GF-D8 (cell line): ENCODE results near the gene SKA2.
"Not testable (repeated sequence)": the region's sequence is repeated elsewhere in the genome, so short reads cannot be mapped to it uniquely, and the experiment has no call there.

Experiments
- DNase-seq: peaks from one replicate; lab custom pipeline; 2025; lab: John Stamatoyannopoulos, UW

Gene SKA2, protein sequence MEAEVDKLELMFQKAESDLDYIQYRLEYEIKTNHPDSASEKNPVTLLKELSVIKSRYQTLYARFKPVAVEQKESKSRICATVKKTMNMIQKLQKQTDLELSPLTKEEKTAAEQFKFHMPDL

DNA sequence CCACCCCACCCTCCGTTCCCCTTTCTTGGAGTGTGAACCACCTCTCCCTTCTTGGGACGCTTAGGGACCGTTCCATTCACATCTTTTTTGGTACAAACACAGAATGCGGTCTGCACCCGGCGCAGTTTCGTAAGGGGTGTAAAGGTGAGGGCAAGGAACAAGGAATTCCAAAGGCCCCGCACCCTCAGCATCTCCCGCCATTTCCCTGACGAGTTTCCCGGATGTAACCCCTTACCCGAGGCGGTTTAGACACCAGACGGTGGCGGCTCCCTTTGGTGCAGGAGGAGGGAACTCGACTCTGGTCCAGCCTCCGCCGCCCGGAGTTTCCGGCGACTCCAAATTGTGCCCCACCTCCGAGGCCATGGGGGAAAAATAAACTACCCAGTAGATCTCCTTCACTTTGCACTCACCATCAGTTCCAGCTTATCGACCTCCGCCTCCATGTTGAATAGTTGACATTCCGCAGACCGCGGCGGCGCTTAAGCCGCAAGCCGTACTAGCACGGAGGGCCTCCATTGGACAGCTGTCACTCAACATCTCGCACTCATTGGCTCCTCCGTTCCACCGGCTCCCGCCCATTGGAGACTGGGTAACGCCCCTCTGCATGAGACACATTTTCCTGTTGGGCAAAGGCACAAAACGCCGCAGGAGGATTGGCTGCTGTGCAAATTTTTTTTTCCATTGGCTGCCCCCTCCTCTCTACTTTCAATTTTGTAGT is at the start of gene SKA2:
SKA2 (minus strand) TSS at position 466 of the 718 bp plus-strand sequence; CDS start at position 443, 23 bp downstream.
- DNase-seq = peak; percentile 82

DNA sequence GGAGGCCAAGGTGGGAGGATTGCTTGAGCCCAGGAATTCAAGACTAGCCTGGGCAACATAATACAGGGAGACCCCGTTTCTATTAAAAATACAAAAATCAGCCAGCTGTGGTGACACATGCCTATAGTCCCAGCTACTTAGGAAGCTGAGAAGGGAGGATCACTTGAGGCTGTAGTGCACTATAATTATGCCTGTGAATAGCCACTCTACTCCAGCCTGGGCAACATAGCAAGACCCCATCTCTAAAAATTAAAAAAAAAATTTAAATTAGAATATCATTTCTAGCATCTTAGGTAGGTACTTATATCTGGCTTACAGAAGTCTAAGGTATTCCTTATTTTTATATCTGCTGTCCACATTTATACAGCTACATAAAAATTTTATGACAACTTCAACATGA is 47.3 kb upstream of the SKA2 start:
- DNase-seq = no peak

DNA sequence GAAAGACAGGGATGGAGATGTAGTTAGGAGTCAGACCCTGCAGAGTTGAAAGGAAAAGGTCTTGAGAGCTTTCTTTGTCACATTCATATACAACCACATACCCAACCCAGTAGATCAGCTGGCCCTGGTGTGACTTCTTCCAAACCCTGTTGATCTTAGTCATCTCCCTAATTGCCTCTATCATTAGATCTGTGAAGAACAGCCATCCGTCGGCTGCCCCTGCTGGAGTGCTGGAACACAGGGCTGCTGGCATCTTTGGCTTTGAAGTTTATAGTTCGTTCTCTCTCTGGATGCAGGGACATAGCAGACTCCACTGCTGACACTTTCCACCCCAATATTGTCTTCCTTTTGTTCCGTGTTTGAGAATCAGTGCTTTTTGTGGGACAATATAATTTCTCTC is 44.4 kb upstream of the SKA2 start:
- DNase-seq = no peak

DNA sequence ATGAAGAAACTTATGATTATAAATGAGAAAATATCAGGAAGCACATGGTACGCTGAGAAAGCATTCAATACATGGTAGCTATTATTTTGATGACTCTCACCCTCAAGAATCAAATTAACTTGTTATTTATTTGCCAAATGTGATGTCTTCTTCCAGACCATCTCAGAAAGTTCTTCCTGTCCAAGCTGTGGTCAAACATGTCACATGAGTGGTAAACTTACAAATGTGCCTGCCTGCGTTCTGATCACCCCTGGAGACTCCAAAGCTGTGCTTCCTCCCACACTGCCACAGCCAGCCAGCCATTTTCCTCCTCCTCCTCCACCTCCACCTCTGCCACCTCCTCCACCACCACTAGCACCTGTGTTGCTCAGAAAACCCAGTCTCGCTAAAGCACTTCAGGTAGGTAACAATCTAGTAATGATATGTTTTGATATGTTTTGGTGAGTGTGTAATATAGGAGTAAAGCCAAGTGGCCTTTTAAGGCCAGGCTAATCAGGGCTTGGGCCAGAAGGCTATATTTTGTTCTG is 38.4 kb upstream of the SKA2 start:
- DNase-seq = no peak

DNA sequence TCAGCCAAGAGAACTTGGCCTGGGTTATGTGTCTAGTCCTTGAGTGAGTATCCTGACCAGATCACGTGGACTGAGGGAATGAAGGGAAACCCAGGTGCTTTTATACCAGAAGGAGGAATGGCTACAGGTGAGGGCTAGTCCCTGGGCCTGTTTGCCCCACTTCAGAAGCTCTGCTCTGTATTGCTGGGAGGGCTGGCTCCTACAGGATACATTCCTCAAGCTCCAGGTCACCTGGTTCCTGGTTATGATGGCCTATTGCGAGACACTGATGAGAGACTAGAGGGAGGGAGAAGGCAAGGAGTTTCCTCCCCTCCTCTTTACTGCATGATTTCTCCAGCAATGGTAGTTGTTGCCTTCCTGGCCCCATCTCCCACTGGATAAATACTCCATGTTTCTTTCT is 35.8 kb upstream of the SKA2 start:
- no peak for DNase-seq

DNA sequence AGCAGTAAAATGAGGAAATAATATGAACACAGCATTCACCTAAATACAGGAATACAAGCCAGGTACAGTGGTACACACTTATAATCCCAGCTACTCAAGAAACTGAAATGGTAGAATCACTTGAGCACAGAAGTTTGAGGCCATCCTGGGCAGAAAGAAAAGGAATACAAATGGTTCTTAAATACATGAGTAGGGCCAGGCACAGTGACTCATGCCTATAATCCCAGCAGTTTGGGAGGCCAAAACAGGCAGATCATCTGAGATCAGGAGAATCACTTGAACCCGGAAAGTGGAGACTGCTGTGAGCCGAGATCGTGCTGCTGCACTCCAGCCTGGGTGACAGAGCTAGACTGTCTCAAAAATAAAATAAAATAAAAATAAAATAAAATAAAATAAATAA is 31.9 kb upstream of the SKA2 start:
- DNase-seq = no peak

DNA sequence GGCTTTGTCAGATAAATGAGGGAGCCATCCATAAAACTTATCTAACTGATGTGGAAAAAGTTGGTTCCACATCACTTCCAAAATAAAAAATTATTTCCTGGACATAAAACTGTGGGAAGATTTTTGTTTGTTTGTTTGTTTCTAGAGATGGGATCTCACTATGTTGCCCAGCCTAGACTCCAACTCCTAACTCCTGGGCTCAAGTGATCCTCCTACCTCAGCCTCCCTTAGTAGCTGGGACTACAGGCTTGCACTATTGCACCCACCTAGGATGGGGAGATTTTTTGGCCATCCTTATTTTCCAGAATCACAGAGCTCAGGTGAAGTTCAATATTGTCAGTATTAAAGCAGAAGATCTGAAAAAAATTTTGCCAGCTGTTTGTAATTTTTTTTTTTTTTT is 31.0 kb upstream of the SKA2 start:
- DNase-seq = no peak

DNA sequence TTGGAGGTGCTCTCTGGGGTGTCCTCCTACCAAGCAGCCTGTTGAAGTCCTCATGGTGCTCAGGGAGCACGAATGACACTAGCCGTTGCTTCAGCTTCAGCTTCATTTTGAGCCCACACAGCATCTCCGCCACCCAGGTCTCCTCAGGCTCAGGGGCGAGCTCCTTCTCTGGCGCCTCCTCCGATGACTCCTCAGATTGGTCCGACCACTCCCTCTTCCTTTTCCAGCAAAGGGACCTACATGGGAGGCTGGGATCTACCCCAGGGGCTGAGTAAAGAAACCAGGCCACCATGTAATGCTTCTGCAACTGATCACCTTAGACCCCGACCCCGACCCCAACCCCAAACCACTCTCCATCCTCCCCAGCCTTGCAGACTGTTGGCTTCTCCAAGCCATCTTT is 26.5 kb upstream of the SKA2 start:
- no peak for DNase-seq

DNA sequence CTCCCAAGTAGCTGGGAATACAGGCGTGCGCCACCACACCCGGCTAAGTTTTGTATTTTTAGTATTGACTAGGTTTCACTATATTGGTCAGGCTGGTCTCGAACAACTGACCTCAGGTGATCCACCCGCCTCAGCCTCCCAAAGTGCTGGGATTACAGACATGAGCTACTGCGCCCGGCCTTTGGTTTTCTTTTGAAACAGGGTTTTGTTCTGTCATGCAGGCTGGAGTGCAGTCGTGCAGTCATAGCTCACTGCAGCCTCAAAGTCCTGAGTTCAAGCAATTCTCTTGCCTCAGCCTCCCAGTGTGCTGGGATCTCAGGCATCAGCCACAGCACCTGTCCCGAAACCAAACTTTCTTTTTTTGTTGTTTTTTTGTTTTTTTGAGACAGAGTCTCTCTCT is 25.6 kb upstream of the SKA2 start:
- no peak for DNase-seq

DNA sequence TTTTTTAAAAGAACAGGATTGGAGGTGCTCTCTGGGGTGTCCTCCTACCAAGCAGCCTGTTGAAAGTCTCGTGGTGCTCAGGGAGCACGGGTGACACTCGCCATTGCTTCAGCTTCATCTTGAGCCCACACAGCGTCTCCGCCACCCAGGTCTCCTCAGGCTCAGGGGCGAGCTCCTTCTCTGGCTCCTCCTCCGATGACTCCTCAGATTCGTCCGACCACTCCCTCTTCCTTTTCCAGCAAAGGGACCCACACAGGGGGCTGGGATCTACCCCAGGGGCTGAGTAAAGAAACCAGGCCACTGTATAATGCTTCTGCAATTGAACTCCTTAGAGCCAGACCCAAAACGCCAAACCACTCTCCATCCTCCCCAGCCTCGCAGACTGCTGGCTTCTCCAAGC is 24.6 kb upstream of the SKA2 start:
- DNase-seq = not testable (repeated sequence)

DNA sequence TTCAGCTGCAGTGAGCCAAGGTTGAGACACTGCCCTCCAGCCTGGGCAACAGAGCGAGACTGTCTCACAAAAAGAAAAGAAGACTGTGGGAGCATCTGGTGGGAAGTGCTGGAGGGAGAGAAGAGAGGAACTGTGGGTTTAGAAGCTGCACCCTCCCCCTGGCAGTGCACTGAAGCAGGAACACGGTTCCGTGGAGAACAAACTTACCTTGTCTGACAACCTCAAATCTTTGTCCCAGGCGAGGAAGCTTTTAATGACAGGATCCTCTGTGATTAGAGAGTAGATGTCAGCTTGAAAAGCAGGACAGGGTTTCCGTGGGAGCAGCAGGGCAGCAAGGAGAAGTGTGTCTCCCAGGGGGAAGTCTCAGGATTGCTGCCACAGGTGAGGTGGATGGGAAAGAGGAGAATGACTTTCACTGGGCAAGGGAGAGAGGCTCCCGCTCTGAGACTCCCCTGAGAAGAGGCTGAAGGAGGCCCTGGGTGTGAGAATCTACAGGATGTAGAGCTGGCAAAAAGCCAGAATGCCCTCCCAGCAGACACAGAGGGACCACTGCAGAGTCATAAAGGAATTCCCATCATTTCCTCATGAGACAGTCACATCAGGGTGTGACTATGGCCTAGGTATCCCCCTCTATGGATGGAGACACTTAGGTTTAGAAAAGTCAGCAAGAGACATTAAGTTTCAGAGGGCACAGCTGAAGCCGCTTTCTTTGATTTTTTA is 23.4 kb upstream of the SKA2 start:
- DNase-seq = no peak

DNA sequence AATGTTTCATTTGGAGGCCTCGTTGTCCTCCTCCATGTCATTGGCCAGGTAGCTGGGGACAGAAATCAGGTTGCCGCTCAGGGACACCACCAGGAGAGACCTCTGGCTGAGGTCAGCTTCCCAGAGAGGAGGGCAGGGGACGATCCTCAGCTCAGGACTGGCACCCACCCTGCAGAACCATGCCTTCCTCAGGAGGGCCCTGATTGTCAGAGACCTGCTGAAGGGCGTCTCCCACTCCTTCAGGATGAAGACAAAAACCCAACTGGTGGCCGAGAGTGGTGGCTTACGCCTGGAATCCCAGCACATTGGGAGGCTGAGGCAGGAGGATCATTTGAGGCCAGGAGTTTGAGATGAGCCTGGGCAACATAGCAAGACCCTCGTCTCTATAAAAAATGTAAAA is 20.1 kb upstream of the SKA2 start:
- no peak for DNase-seq

DNA sequence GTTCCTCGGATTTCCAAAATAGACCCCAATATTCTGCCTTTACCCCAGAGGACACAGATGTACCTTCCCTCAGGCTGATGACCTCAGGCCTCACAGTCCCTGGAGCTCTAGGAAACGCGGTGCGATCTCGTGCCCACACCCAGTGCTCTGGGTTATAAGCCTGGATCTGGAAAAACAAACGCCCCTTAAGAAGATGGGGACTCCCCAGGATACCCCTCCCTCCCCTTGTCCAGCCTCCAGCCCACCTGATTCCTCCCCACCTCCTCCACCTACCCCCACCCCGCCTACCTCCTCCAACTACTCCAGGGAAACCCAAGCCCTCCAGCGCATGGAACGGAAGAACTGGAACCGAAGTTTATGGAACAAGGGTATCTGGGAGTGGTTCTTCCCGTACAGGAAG is 19.7 kb upstream of the SKA2 start:
- no peak for DNase-seq

DNA sequence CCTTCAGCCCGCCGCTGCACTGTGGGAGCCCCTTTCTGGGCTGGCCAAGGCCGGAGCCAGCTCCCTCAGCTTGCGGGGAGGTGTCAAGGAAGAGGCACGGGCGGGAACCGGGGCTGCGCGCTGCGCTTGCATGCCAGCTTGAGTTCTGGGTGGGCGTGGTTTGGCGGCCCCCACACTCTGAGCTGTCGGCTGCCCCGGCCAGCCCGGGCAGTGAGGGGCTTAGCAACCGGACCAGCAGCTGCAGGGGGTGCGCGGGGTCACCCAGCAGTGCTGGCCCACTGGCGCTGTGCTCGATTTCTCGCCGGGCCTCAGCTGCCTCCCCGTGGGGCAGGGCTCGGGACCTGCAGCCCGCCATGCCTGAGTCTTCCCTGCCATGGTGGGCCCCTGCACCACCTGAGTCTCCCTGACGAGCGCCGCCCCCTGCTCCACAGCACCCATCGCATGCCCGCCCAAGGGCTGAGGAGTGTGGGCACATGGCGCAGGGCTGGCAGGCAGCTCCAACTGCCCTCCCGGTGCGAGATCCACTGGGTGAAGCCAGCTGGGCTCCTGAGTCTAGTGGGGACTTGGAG is 17.5 kb upstream of the SKA2 start:
- no peak for DNase-seq

DNA sequence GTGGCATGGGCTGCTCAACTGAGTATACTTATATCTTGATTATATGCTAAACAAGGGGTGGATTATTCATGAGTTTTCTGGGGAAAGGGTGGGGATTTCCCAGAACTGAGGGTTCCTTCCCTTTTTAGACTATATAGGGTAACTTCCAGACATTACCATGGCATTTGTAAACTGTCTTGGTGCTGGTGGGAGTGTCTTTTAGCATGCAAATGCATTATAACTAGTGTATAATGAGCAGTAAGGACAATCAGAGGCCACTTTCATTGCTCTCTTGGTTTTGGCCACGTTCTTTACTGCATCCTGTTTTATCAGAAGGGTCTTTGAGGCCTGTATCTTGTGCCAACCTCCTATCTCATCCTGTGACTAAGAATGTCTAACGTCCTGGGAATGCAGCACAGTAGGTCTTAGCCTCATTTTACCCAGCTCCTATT is 12.6 kb upstream of the SKA2 start:
- no peak for DNase-seq

DNA sequence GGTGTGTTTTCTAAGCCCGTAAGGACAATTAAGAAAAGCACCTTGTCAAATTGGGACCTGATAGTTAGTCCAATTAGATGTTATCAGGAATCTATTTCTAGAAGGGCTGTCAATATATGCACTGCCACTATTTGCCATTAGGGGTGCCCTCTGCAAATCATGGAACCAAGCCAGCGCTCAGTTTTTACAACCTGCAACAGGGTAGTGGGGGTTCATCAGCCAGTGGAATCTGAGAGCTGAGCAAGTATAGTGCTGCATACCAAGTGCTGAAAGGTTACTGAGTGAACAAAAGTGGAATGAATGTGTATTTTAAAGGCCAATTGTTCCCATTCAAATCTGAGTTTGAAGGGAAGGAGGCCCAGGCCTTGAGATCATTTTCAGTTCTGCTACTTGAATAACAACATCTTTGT is 11.0 kb upstream of the SKA2 start:
- DNase-seq = no peak

DNA sequence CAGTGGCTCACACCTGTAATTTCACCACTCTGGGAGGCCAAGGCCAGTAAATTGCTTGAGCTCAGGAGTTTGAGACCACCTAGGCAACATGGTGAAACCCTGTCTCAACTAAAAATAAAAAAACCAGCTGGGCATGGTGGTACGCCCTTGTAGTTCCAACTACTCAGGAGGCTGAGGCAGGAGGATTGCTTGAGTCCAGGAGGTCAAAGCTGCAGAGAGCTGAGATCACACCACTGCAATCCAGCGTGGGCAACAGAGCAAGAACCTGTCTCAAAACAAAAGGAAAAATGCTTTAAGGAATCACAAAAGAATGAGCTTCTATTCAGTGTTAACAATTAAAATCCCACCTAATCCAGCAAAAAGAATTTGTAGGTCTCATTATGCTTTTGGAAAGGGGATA is 6.5 kb upstream of the SKA2 start:
- no peak for DNase-seq

DNA sequence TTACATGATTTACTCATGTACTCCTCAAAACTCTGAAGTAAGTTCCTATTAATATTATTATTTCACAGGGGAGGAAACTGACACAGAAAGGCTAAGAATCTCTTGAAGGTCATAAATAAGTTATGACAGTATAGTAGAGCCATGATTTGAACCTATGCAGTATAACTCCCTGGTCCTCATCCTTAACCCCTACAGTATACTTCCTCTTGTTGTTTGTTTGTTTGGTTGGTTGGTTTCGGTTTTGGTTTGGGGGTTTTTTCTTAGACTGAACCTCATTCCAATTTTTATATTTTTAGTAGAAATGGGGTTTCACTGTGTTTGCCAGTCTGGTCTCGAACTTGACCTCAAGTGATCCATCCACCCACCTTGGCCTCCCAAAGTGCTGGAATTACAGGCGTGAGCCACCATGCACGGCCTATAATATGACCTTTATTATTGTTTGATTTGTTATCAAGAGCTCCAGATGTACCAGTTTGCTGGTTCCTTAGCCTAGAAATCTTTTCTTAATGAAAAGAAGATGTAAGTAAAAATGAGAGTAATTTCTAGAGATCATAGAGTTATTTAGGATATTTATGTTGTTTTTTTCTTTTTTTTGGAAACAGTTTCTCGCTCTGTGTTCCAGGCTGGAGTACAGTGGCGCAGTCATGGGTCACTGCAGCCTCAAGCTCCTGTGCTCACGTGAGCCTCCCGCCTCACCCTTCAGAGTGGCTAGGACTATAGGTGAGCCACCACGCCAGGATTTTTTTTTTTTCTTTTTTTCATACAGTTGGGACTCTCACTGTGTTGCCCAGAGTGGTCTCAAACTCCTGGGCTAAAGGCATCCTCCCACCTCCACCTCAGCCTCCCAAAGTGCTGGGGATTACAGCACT is 5.4 kb upstream of the SKA2 start:
- no peak for DNase-seq

DNA sequence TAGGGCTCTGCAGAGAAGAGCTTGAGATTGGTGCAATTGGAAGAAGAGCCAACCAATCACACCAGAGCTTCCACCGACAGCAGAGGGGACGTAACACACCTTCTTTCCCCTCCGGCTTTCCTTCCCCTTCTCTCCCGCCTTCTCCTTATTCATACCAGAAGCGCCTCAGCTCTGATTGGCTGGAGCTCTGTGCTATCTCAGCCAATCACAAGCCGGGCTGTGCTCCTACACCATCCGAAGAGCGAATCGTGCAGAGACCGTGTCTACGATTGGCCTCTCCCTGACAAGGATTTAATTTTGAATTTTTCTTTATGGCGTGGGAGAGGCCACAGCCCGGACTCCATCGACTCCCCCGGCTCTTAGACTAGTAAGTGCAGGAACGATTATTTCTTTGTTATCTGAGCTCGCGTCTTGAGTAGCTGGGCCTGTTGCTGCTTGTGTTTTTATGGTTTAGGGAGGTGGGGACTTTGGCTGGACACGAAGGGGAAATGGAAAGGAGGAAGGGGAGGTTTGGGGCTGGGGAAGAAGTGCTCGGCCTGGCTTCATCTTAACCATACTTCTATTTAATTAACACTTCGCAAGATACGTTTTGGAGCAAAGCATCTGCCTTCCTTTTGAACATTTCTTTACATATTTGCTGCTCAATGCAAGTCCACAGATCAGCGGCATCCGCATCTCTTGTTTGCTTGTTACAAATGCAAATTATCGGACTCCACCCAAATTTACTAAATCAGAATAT is 622 bp upstream of the SKA2 start, which contains the start of gene PRR11:
PRR11 (plus strand) TSS at position 308 of the 739 bp plus-strand sequence. CDS start 14,007 bp downstream, outside the sequence.
- peak; percentile 99 for DNase-seq

DNA sequence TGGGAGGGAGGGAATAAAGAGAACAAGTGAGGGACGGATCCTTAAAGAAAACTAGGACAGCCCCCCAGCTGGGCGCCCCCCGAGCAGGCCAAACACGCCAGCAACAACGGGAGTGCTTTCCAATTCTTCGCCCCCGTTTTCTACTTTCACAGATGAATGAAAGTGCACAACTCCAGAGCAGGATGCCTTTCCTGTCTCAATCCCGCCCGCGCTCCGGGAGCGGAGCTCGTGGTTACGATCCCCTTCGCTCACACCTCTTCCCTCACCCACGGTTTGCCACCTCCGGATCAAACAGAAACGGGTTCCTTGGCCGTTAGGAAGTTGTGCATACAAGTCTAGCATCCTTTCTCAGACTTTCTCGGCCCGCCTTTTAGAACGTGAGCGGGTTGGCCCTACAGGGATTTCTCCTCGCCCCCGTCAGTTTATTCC is 680 bp downstream of the SKA2 start:
- no peak for DNase-seq

DNA sequence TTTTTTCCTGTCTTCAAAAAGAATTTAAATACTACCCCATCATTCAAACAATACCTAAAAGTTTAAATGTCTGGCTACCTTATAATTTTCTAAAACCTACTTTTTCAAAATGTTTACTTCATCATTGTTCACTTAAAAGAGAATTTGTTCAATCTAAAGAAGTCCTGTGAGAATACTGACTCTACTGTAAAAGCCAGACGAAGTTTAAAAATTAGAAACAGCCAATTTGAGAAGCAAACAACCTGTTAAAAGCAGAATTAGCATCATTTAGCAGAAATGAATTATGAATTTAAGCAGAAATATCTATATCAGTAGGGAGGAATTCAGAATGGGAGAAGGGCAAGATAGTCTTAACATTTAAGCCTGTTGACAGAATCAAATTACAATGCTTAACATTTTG is 2.1 kb downstream of the SKA2 start:
- no peak for DNase-seq
